Type B pancreatic cell (in vitro differentiated cells): ENCODE measurements around the gene PALM2AKAP2. TPM values are rescaled to one million over a fixed set of nuclear protein-coding genes. Genes with fewer than 3 reads are reported as not detected.

Source experiments
- DNase-seq: peaks from one replicate; pipeline ENCODE4 v3.0.0; 2021; ENCODE audit warnings: mixed read lengths; ENCODE audit not compliant: unreplicated experiment; ENCODE audit errors: extremely low spot score
- H3K27ac Mint-ChIP-seq: 2 replicates; pipeline ENCODE4 v1.8.0; 2021; ENCODE audit warnings: mild to moderate bottlenecking, mixed read lengths
- H3K27me3 Mint-ChIP-seq: 2 replicates; pipeline ENCODE4 v1.8.0; 2021; ENCODE audit warnings: mixed read lengths
- H3K36me3 Mint-ChIP-seq: 2 replicates; pipeline ENCODE4 v1.8.0; 2021; ENCODE audit warnings: mixed read lengths
- H3K4me1 Mint-ChIP-seq: one replicate; pipeline ENCODE4 v1.8.0; 2021; ENCODE audit warnings: mixed read lengths; ENCODE audit not compliant: unreplicated experiment
- H3K4me3 Mint-ChIP-seq: 2 replicates; pipeline ENCODE4 v1.8.0; 2021; ENCODE audit warnings: mild to moderate bottlenecking, mixed read lengths
- H3K9me3 Mint-ChIP-seq: 2 replicates; pipeline ENCODE4 v1.8.0; 2021; ENCODE audit warnings: mixed read lengths
- total RNA-seq: library from RNA; stranded (reverse); gene quantifications from 2 replicates; pipeline ENCODE4 v1.2.1, GENCODE V29; 2021; ENCODE audit warnings: low replicate concordance
- TF ChIP-seq, protein P1 (sequence below): fragments of 200-600 bp; sonication (generic); conservative IDR thresholded peaks from 2 replicates; pipeline ENCODE4 v1.5.0; 2021; ENCODE audit warnings: antibody characterized with exemption, mild to moderate bottlenecking

PALM2AKAP2 gene
- total RNA-seq, 1 donor from 2014 or later = 24.4 TPM

DNA sequence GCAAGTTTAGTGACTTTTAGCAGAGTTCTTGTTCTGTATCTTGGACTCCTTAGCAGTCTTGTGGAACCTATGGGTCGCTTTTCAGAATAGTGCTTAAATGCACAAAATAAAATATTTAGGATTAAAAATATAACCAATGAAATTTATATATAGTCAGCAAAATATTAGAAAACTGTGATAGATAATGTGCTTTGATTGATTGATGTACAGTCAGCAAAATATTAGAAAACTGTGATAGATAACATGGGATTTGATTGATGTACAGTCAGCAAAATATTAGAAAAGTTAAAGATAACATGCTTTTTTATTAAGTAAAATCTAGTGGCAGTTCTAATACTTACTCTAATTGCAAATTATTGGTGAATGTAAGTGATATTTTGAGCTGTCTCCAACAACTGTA is 16.1 kb downstream of the PALM2AKAP2 start:
- no peak for DNase-seq
- no peak overlapping the region for H3K4me3 Mint-ChIP-seq
- TF ChIP-seq, protein P1, sequence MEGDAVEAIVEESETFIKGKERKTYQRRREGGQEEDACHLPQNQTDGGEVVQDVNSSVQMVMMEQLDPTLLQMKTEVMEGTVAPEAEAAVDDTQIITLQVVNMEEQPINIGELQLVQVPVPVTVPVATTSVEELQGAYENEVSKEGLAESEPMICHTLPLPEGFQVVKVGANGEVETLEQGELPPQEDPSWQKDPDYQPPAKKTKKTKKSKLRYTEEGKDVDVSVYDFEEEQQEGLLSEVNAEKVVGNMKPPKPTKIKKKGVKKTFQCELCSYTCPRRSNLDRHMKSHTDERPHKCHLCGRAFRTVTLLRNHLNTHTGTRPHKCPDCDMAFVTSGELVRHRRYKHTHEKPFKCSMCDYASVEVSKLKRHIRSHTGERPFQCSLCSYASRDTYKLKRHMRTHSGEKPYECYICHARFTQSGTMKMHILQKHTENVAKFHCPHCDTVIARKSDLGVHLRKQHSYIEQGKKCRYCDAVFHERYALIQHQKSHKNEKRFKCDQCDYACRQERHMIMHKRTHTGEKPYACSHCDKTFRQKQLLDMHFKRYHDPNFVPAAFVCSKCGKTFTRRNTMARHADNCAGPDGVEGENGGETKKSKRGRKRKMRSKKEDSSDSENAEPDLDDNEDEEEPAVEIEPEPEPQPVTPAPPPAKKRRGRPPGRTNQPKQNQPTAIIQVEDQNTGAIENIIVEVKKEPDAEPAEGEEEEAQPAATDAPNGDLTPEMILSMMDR = no peak
- no peak overlapping the region for H3K27ac Mint-ChIP-seq
- peaks cover under 1% of the 10 kb centered on the region for H3K9me3 Mint-ChIP-seq
- no peaks in the 10 kb centered on the region for H3K36me3 Mint-ChIP-seq
- no peaks in the 10 kb centered on the region for H3K27me3 Mint-ChIP-seq
- H3K4me1 Mint-ChIP-seq = peaks cover 12% of the 10 kb centered on the region

DNA sequence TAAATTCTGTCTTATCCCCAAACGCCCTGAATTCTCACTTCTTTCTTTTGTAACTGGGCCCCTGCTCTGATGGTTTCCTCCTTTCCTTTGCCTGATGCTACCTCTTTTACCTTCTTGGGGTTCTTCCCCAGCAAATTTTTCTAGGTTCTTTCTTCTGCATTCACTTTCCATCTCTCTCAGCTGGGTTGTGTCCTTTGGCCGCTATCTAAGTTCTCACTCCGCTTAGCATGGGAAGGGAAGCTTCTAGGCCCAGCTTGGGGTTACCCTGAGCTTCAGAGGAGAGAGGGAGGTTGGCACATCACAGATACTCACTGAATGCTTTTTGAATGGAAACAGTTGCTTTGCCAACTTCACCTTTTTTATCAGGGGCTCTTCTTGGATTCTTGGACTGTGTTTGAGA is 17.0 kb downstream of the PALM2AKAP2 start:
- H3K4me1 Mint-ChIP-seq = peaks cover 8% of the 10 kb centered on the region
- no peaks in the 10 kb centered on the region for H3K27me3 Mint-ChIP-seq
- H3K36me3 Mint-ChIP-seq = no peaks in the 10 kb centered on the region
- no peak for DNase-seq
- no peak overlapping the region for H3K27ac Mint-ChIP-seq
- no peak overlapping the region for H3K4me3 Mint-ChIP-seq
- H3K9me3 Mint-ChIP-seq = no peaks in the 10 kb centered on the region
- TF ChIP-seq, protein P1 = no peak

DNA sequence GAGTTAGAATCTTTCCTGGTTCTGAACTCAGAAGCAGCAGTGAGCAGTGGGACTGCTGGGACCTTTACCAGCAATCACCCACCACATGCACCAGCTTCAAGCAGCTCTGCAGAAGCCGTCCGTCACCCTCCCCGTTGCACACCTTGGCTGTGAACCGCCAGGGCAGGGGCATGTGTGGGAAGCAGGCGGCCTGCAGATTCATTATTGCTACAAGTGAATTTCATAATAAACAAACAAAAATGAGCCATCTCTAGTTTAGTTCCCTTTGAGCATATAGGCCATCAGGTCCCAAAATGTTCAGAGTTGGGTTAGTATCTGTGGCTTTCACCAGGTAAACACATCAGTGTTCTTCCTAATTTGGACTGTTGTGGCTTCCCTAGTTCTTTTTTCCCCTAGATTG is 17.5 kb downstream of the PALM2AKAP2 start:
- no peak overlapping the region for H3K4me3 Mint-ChIP-seq
- H3K27ac Mint-ChIP-seq = no peak overlapping the region
- TF ChIP-seq, protein P1 = no peak
- peaks cover 10% of the 10 kb centered on the region for H3K4me1 Mint-ChIP-seq
- no peaks in the 10 kb centered on the region for H3K36me3 Mint-ChIP-seq
- no peaks in the 10 kb centered on the region for H3K27me3 Mint-ChIP-seq
- no peaks in the 10 kb centered on the region for H3K9me3 Mint-ChIP-seq
- no peak for DNase-seq

DNA sequence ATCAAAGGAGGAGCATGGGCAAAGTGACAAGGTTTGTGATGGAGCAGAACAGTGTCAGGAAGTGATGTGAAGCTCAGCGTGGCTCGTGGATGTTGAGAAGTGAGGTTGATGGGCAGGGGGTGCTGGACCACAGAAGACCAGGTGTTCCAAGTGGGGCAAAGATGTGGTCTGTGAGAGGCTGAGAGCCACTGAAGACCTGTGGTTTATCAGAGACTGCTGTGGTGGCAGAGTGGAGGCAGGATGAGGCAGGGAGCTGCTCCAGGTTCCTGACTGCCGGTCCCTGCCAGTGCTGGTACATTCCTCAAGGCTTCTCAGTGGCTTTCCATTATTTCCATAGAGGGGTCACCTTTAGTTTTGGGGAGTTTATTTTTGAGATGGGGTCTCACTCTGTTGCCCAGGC is 19.1 kb downstream of the PALM2AKAP2 start:
- no peaks in the 10 kb centered on the region for H3K9me3 Mint-ChIP-seq
- peaks cover 5% of the 10 kb centered on the region for H3K4me1 Mint-ChIP-seq
- H3K36me3 Mint-ChIP-seq = no peaks in the 10 kb centered on the region
- no peak overlapping the region for H3K27ac Mint-ChIP-seq
- no peak for DNase-seq
- no peaks in the 10 kb centered on the region for H3K27me3 Mint-ChIP-seq
- H3K4me3 Mint-ChIP-seq = no peak overlapping the region
- TF ChIP-seq, protein P1 = no peak

DNA sequence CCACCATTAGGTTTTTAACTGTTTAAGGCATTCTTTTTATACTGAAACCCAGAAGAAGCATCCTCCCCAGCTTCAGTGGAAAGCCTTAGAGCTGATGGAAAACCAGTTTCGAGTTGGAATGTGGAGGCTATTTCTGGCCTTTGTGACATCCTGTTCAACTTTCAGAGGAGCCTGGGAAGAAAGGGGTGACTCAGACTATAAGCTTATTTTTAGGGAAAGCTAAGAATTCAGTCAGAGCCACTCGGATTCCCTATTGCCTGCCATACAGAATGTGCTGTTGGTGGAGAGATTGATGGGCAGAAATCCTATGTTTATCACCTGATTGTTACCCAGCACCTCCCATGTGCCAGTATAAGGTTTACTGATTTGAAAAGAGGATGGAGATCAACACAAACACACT is 19.8 kb downstream of the PALM2AKAP2 start:
- Mint-ChIP-seq H3K4me3 (no peak overlapping the region), H3K27ac (no peak overlapping the region), H3K36me3 (no peaks in the 10 kb centered on the region), H3K4me1 (peaks cover 9% of the 10 kb centered on the region), H3K27me3 (no peaks in the 10 kb centered on the region), H3K9me3 (no peaks in the 10 kb centered on the region)
- TF ChIP-seq, protein P1 = no peak
- no peak for DNase-seq

DNA sequence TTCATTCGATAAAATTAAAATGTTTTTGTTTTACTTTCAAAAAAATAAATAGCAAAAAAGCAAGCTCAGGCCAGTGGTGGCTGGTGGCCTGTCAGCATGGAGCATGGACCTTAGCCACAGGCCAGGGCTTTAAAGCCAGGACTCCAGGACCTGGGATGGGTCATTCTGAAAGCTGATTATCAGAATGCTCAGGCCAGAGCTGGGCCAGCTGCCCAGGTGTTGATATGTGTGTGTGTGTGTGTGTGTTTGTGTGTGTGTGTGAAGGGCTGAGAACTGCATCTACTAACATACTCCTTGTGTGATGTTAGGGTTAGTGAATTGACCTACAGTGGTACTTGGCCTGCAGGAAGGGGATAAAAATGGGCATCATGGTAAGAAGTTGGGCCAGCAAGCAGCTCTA is 21.5 kb downstream of the PALM2AKAP2 start:
- TF ChIP-seq, protein P1 = no peak
- DNase-seq = no peak
- Mint-ChIP-seq H3K9me3 (no peaks in the 10 kb centered on the region), H3K27me3 (no peaks in the 10 kb centered on the region), H3K36me3 (peaks cover 2% of the 10 kb centered on the region), H3K27ac (no peak overlapping the region), H3K4me1 (peaks cover 9% of the 10 kb centered on the region), H3K4me3 (no peak overlapping the region)
